HG03108 (cell line): ENCODE data around the gene STK32C.
"Not testable (repeated sequence)": the region's sequence is repeated elsewhere in the genome, so short reads cannot be mapped to it uniquely, and the experiment has no call there.

ENCODE experiments used
- ATAC-seq: cut with Tn5 transposase; IDR thresholded peaks from one replicate; pipeline ENCODE4 v1.9.1; 2021; ENCODE audit warnings: moderate library complexity; ENCODE audit not compliant: unreplicated experiment

STK32C gene

DNA sequence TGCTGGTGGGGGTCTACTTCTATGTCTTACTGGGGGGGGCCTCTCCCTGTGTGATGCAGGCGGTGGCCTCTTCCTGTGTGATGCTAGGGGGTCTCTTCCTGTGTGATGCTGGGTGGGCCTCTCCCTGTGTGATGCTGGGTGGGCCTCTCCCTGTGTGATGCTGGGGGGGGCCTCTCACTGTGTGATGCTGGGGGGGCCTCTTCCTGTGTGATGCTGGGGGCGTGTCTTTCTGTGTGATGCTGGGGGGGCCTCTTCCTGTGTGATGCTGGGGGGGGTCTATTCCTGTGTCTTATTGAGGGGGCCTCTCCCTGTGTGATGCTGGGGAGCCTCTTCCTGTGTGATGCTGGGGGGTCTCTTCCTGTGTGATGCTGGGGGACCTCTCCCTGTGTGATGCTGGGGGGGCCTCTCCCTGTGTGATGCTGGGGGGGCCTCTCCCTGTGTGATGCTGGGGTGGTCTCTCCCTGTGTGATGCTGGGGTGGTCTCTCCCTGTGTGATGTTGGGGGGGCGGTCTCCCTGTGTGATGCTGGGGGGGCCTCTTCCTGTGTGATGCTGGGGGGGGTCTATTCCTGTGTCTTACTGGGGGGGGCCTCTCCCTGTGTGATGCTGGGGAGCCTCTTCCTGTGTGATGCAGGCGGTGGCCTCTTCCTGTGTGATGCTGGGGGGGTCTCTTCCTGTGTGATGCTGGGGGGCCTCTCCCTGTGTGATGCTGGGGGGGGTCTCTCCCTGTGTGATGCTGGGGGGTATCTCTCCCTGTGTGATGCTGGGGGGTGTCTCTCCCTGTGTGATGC is 146.7 kb downstream of the STK32C start:
- ATAC-seq, result not testable (repeated sequence)

DNA sequence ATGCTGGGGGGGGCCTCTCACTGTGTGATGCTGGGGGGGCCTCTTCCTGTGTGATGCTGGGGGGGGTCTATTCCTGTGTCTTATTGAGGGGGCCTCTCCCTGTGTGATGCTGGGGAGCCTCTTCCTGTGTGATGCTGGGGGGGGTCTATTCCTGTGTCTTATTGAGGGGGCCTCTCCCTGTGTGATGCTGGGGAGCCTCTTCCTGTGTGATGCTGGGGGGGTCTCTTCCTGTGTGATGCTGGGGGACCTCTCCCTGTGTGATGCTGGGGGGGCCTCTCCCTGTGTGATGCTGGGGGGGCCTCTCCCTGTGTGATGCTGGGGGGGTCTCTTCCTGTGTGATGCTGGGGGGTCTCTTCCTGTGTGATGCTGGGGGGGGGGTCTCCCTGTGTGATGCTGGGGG is 147.5 kb downstream of the STK32C start:
- not testable (repeated sequence) for ATAC-seq

DNA sequence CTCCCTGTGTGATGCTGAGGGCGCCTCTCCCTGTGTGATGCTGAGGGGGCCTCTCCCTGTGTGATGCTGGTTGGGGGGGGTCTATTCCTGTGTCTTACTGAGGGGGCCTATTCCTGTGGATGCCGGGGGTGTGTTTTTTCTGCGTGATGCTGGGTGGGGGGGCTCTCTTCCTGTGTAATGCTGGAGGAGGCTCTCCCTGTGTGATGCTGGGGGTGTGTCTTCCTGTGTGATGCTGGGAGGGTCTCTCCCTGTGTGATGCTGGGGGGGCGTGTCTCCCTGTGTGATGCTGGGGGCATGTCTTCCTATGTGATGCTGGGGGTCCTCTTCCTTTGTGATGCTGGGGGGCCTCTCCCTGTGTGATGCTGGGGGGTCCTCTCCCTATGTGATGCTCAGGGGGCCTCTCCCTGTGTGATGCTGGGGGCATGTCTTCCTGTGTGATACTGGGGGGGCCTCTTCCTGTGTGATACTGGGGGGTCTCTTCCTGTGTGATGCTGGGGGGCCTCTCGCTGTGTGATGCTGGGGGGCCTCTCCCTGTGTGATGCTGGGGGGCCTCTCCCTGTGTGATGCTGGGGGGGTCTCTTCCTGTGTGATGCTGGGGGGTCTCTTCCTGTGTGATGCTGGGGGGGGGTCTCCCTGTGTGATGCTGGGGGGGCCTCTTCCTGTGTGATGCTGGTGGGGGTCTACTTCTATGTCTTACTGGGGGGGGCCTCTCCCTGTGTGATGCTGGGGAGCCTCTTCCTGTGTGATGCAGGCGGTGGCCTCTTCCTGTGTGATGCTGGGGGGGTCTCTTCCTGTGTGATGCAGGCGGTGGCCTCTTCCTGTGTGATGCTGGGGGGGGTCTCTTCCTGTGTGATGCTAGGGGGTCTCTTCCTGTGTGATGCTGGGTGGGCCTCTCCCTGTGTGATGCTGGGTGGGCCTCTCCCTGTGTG is 148.2 kb downstream of the STK32C start:
- not testable (repeated sequence) for ATAC-seq

DNA sequence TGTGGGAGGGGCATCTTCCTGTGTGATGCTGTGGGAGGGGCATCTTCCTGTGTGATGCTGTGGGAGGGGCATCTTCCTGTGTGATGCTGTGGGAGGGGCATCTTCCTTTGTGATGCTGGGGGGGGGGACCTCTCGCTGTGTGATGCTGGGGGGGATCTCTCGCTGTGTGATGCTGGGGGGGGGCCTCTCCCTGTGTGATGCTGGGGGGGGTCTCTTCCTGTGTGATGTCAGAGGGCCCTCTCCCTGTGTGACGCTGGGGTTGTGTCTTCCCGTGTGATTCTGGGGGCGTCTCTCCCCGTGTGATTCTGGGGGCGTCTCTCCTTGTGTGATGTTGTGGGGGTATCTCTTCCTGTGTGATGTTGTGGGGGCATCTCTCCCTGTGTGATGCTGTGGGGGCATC is 148.9 kb downstream of the STK32C start:
- no peak for ATAC-seq

- no peak for ATAC-seq
These were observed 149.5 kb downstream of the STK32C start for GRCh38 chr10:132158122-132158741.
